GM18867 (cell line): ENCODE data around the gene POU2AF1.

Experiments
- ATAC-seq: cut with Tn5 transposase; IDR thresholded peaks from one replicate; pipeline ENCODE4 v1.9.1; 2021; ENCODE audit warnings: mild to moderate bottlenecking, moderate library complexity; ENCODE audit not compliant: unreplicated experiment

Gene POU2AF1

GRCh38 chr11:111378861-111379601 is at the start of gene POU2AF1:
Gene POU2AF1, minus strand, starts transcription at chr11:111379275. Its CDS starts 98 bp downstream, at chr11:111379177.
- peak; percentile 75 for ATAC-seq

GRCh38 chr11:111428113-111428876 is 49.2 kb upstream of the POU2AF1 start:
- no peak for ATAC-seq

- ATAC-seq, result no peak
Observed at GRCh38 chr11:111427471-111427912, 48.4 kb upstream of the POU2AF1 start.

GRCh38 chr11:111426617-111427016 is 47.5 kb upstream of the POU2AF1 start:
- no peak for ATAC-seq

- peak; percentile 14 for ATAC-seq
Observed at GRCh38 chr11:111423250-111423615, 44.2 kb upstream of the POU2AF1 start.

GRCh38 chr11:111422494-111423249 is 43.6 kb upstream of the POU2AF1 start:
- peak; percentile 81 for ATAC-seq

- ATAC-seq, result no peak
Observed at GRCh38 chr11:111421251-111421650, 42.2 kb upstream of the POU2AF1 start.

GRCh38 chr11:111419641-111420327 is 40.7 kb upstream of the POU2AF1 start:
- no peak for ATAC-seq

GRCh38 chr11:111419181-111419580 is 40.1 kb upstream of the POU2AF1 start:
- no peak for ATAC-seq

GRCh38 chr11:111418436-111418787 is 39.3 kb upstream of the POU2AF1 start:
- no peak for ATAC-seq

GRCh38 chr11:111417766-111418435 is 38.8 kb upstream of the POU2AF1 start:
- ATAC-seq, result peak; percentile 30

- ATAC-seq, result peak; percentile 70
Observed at GRCh38 chr11:111417011-111417765, 38.1 kb upstream of the POU2AF1 start.

GRCh38 chr11:111416231-111416960 is 37.3 kb upstream of the POU2AF1 start:
- ATAC-seq, result peak; percentile 10

- no peak for ATAC-seq
Observed at GRCh38 chr11:111414936-111415335, 35.9 kb upstream of the POU2AF1 start.

- ATAC-seq, result peak; percentile 38
Observed at GRCh38 chr11:111414267-111414931, 35.3 kb upstream of the POU2AF1 start.

- ATAC-seq, result peak; percentile 3
Observed at GRCh38 chr11:111413849-111414248, 34.8 kb upstream of the POU2AF1 start.

GRCh38 chr11:111412293-111412692 is 33.2 kb upstream of the POU2AF1 start:
- no peak for ATAC-seq

GRCh38 chr11:111411456-111411855 is 32.4 kb upstream of the POU2AF1 start:
- ATAC-seq, result no peak
